Lower leg skin (tissue), 4 donors: ENCODE measurements around the gene ARMH3. TPM values are rescaled to one million over a fixed set of nuclear protein-coding genes. Genes with fewer than 3 reads are reported as not detected.

Experiments used
- DNase-seq, 2 donors: peaks; one replicate each; pipeline ENCODE4 v3.0.0-alpha.2; 2019; ENCODE audit warnings: low spot score in 2 of 2
- H3K4me3 ChIP-seq: fragments of 200-600 bp; sonication (generic); 2 replicates; pipeline ENCODE4 v1.5.1; 2017; ENCODE audit warnings: mild to moderate bottlenecking, low read depth; ENCODE audit not compliant: poor library complexity, severe bottlenecking
- CTCF ChIP-seq, 3 donors: fragments of 450-650 bp; IDR thresholded peaks; one replicate each; pipeline ENCODE4 v1.5.1; 2016; ENCODE audit warnings: antibody characterized with exemption in 3 of 3, mild to moderate bottlenecking in 3 of 3, moderate library complexity in 2 of 3
- POLR2A ChIP-seq, 2 donors: fragments of 450-650 bp; IDR thresholded peaks; one replicate each; pipeline ENCODE4 v1.6.1; 2016 to 2017; ENCODE audit warnings: antibody characterized with exemption in 2 of 2, mild to moderate bottlenecking in 1 of 2, moderate library complexity in 1 of 2
- WGBS, 2 donors: methylation state at CpG; one replicate each; pipeline ENCODE4 v1.1.5; 2018; 5-methylcytosine and 5-hydroxymethylcytosine counted together
- intact Hi-C: fragments of 100-400 bp; cut with DNase I; formaldehyde crosslinking; loops from one replicate; pipeline ENCODE4 v1.15.0; 2023; ENCODE audit warnings: low total_unique reads
- total RNA-seq, 4 donors: library from RNA; depleted of rRNA; stranded (reverse); fragments of >200 nt; gene quantifications; one replicate each; pipeline ENCODE4 v1.1.0, GENCODE V29; 2016

ARMH3 gene
- total RNA-seq, 4 donors from 2014 or later, result 15.2 to 57.4 (median 16.9) TPM

DNA sequence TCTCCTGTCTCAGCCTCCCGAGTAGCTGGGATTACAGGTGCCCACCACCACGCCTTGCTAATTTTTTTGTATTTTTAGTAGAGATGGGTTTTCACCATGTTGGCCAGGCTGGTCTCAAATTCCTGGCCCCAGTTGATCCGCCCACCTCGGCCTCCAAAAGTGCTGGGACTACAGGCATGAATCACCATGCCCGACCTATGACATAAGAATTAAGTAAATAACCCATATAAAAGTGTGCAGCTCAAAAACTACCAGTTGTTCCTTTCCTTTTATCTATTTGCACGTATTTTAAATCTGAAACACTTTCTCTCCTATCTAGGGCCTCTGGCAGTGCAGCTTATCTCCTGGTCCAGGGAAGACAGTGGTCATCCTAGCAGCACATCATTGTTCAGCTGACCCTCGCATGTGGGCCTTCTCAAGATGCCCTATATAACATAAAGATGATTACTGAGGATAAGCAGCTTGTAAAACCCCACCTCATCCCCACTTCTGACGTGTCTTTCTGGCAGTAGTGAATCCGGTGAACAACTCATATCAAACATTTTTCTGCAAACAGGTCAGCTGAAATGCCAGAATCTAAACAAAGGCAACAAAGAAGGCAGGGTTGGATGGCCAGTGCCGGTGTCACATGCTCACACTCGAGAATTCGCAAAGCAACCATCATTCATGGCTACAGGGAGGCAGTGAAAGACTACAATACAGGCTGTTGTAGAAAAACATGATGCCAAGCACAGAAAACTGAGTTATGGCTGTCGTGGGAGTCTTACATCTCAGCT lies 176.3 kb downstream of the ARMH3 start:
- intact Hi-C loops, result no loop called here
- WGBS, 2 donors, result 94% methylated on average over 13 of the region's 13 CpGs
- TF ChIP-seq POLR2A (IDR thresholded peaks at IDR 0.05) (no peak), CTCF (IDR thresholded peaks at IDR 0.05) (no peak)
- DNase-seq, result no peak
- no peak overlapping the region for H3K4me3 ChIP-seq

DNA sequence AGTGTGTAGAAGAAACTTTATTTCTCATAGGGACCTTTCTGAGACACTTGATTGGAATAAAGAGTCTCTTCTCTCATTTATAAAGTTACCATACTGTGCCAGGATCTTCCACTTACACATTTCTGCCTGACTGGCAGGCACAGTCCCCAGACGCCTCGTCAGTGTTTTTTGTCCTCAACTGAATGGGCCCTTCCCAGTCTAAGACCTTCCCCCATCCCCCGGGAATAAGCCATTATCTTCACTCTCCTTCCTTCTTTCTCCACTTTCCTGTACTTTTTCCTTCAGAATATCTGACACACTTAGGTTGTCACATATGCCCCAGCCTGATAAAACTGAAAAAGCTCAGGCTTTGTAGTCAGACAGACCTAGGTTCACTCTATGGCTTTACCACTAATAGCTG lies 177.1 kb downstream of the ARMH3 start:
- DNase-seq, result no peak
- no peak overlapping the region for H3K4me3 ChIP-seq
- intact Hi-C loops, result no loop called here
- TF ChIP-seq POLR2A (IDR thresholded peaks at IDR 0.05) (no peak), CTCF (IDR thresholded peaks at IDR 0.05) (no peak)
- WGBS, 2 donors, result 82 to 87% methylated on average over 3 of the region's 3 CpGs

DNA sequence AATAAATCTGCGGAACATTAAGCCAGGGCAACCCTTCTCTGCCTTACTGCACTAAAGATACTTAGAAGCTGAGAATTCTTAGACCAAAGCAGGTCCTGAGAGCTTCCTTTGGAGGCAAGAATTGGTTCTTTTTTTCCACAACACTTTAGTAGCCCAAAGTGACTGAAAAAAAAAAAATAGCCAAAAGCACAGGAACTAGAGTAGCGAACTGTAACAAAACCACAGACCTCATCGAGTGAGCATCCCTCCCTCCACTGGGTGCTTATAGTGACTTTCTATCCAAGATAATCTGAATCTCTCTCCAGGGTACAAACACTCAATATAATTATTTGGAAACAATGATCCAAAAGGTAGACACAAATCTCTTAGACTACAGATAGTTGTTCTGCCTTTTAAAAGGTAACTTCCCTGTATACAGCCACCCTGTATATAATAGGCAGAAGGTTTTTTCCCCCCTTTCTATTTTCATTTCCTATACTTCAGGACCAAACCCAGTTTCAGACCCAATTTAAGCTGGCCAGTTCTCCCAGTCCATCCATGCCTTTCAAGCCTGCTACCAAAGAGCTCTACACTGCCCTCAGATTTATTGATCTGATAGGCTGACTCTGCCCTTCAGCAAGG lies 180.8 kb downstream of the ARMH3 start:
- 72 to 90% methylated on average over 3 of the region's 3 CpGs for WGBS, 2 donors
- intact Hi-C loops, result no loop called here
- TF ChIP-seq CTCF (IDR thresholded peaks at IDR 0.05), result no peak

DNA sequence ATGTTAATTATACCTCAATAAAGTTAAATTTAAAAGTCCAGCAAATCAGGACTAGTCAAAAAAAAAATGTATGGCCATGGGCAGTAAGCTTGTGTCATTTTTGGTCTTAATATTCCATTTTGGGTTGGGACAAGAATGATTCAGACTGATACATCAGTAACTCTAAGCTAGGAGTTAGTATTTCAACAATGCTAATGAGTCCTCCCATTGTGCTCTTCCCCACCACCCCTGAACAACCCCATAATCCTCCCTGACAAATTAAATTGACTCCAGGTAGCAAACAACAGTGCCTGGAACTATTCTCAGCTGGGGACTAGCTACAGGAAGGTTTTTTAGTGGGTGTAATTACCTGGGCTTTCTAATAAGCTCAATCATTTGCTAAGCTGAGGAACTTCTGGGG lies 181.7 kb downstream of the ARMH3 start:
- intact Hi-C loops, result no loop called here
- TF ChIP-seq CTCF (IDR thresholded peaks at IDR 0.05) (no peak), POLR2A (IDR thresholded peaks at IDR 0.05) (no peak)
- H3K4me3 ChIP-seq, result no peak overlapping the region
- no peak for DNase-seq

More for the DNA sequence above, 180.8 kb downstream of the ARMH3 start:
- no peak overlapping the region for H3K4me3 ChIP-seq
- DNase-seq, result no peak

GRCh38 chr10:101867931-101868330 lies 188.0 kb downstream of the ARMH3 start:
- no peak for DNase-seq
- WGBS, 2 donors, result 54 to 56% methylated on average over 1 of the region's 1 CpG
- intact Hi-C loops, result no loop called here
- H3K4me3 ChIP-seq, result no peak overlapping the region
- TF ChIP-seq CTCF (IDR thresholded peaks at IDR 0.05) (no peak), POLR2A (IDR thresholded peaks at IDR 0.05) (no peak)
